ENCODE measurements around the gene EFHD2. TPM values are rescaled to one million over a fixed set of nuclear protein-coding genes. Genes with fewer than 3 reads are reported as not detected.
"Not testable (repeated sequence)": the region's sequence is repeated elsewhere in the genome, so short reads cannot be mapped to it uniquely, and the experiment has no call there.

Gene EFHD2
- total RNA-seq: 29.1 TPM

- DNase-seq: peak; percentile 91
Measured at GRCh38 chr1:15409388-15410222, at the start of gene EFHD2. EFHD2 (plus strand) TSS chr1:15409888; CDS start chr1:15409972, 84 bp downstream.

GRCh38 chr1:15360700-15361099, 49.0 kb upstream of the EFHD2 start:
- DNase-seq: no peak

GRCh38 chr1:15362096-15362736, 47.5 kb upstream of the EFHD2 start:
- DNase-seq: no peak

GRCh38 chr1:15362737-15363128, 47.0 kb upstream of the EFHD2 start:
- no peak for DNase-seq

- no peak for DNase-seq
Measured at GRCh38 chr1:15364740-15365139, 44.9 kb upstream of the EFHD2 start.

GRCh38 chr1:15368888-15369287, 40.8 kb upstream of the EFHD2 start:
- DNase-seq: no peak

- no peak for DNase-seq
Measured at GRCh38 chr1:15370268-15370667, 39.4 kb upstream of the EFHD2 start.

- peak; percentile 88 for DNase-seq
Measured at GRCh38 chr1:15370781-15371520, 38.7 kb upstream of the EFHD2 start.

- no peak for DNase-seq
Measured at GRCh38 chr1:15371610-15372545, 37.8 kb upstream of the EFHD2 start.

- DNase-seq: no peak
Measured at GRCh38 chr1:15378729-15379128, 31.0 kb upstream of the EFHD2 start.

- not testable (repeated sequence) for DNase-seq
Measured at GRCh38 chr1:15379151-15379550, 30.5 kb upstream of the EFHD2 start.

GRCh38 chr1:15380601-15381508, 28.8 kb upstream of the EFHD2 start:
- DNase-seq: no peak

- DNase-seq: no peak
Measured at GRCh38 chr1:15381805-15382204, 27.9 kb upstream of the EFHD2 start.

GRCh38 chr1:15382601-15383518, 26.8 kb upstream of the EFHD2 start:
- no peak for DNase-seq

- no peak for DNase-seq
Measured at GRCh38 chr1:15383810-15384209, 25.9 kb upstream of the EFHD2 start.

GRCh38 chr1:15384301-15384901, 25.3 kb upstream of the EFHD2 start:
- no peak for DNase-seq

GRCh38 chr1:15385420-15385819, 24.3 kb upstream of the EFHD2 start:
- no peak for DNase-seq

- peak; percentile 38 for DNase-seq
Measured at GRCh38 chr1:15386164-15386749, 23.4 kb upstream of the EFHD2 start.

Data from tongue (tissue), 2 donors.